Erythroblast (primary cell): ENCODE measurements around the gene LMTK3.

Source experiments
- DNase-seq, 2 experiments: peaks; one replicate each; lab custom pipeline; 2025; lab: John Stamatoyannopoulos, UW
- GATA1 ChIP-seq: IDR thresholded peaks from 2 replicates; pipeline ENCODE4 v1.6.1; 2011; ENCODE audit warnings: low read depth, mild to moderate bottlenecking, control low read depth, low read length, moderate library complexity
- POLR2A ChIP-seq: IDR thresholded peaks from 2 replicates; pipeline ENCODE4 v1.6.1; 2011; ENCODE audit warnings: mild to moderate bottlenecking, low read length

The LMTK3 gene

DNA sequence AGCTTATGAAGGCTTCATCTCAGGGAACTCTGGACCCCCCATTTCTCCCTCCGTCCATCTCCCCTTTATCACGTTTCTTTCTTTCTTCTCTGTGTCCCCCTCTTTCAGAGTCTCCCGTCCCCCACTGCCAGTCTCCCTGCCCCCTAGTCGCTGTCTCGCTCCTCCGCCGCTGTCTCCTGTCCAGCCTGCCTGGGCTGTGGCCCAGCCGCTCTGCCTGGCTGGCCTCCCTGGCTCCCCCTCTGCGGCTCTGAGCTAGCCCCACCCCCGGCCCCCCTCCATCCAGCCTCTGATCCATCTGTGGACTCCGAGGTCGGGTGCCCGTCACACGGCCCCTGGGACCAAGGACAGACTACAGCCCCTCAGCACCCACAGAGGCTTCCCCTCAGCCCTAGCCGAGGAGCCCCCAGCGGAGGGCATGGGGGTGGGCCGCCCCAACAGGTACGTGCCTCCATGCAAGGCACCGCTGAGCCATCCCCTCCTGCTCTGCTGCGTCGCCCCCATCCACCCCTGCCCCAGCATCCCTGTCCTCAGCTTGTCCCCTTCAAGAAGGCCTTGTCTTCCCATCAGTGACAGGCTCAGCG is 57.4 kb downstream of the LMTK3 start:
- DNase-seq: no peak
- TF ChIP-seq GATA1 (no peak), POLR2A (no peak)

DNA sequence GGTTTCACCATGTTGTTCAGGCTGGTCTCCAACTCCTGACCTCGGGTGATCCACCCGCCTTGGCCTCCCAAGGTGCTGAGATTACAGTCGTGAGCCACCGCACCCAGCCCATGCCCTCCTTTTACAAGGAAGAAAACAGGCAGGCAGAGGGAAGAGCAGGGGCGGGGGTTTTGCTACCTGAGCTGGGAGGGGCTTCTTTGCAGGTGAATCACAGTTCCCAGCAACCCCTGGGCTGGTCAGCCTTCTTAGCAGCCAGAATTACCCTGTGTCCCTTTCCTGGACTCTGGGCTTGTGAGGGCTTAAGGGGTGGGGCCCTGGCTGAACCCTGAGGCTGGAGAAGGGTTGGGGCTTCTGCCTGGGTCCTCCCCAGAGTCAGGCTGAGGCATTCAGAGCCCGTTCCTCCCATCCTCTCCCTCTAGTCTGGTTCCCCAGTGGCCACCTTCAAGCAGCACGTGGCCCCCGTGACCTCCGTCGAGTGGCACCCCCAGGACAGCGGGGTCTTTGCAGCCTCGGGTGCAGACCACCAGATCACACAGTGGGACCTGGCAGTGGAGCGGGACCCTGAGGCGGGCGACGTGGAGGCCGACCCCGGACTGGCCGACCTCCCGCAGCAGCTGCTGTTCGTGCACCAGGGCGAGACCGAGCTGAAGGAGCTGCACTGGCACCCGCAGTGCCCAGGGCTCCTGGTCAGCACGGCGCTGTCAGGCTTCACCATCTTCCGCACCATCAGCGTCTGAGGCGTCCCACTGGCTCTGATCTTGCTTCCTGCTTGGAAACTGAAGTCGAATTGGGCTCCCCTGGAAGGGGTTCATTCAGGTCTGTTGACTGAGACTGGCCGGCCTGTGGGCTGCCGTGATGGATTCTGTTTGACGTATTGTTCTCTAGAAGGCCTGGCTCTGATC is 59.1 kb downstream of the LMTK3 start:
- DNase-seq: no peak
- TF ChIP-seq GATA1 (no peak), POLR2A (no peak)

DNA sequence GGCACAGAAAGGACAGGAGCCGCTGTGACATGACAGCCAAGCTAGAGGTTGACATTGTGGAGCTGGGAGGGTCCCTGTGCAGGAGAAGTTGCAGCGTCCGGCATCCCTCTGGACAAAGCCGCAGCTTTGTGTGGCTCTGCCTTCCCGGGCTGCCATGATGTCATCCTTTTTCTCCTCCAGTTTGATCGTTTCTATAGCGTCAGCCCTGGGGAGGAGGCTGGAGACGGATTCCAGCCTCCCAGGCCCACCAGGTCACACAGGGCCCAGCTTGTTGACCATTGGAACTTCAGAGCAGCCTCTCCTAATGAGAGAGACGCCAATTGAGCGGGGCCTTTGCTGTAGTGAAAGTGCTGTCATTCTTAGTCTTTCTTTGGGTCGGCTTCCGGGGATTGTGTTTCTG is 60.0 kb downstream of the LMTK3 start:
- TF ChIP-seq POLR2A: no peak
- TF ChIP-seq GATA1: no peak

DNA sequence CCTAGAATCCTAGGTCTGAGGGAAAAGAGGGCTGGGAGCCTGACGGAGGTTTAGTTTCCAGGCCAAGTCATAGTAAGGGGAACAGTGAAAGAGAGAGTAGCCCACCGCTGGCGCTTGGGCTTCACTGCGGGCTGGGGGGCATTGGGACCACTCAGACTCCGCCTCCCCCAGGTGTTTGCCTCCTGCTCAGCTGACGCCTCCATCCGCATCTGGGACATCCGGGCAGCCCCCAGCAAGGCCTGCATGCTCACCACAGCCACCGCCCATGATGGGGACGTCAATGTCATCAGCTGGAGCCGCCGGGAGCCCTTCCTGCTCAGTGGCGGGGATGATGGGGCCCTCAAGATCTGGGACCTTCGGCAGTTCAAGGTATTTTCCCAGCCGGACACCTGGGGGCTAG is 60.8 kb downstream of the LMTK3 start:
- no peak for TF ChIP-seq POLR2A
- no peak for TF ChIP-seq GATA1
- no peak for DNase-seq

More for the DNA sequence above, 60.0 kb downstream of the LMTK3 start:
- no peak for DNase-seq

DNA sequence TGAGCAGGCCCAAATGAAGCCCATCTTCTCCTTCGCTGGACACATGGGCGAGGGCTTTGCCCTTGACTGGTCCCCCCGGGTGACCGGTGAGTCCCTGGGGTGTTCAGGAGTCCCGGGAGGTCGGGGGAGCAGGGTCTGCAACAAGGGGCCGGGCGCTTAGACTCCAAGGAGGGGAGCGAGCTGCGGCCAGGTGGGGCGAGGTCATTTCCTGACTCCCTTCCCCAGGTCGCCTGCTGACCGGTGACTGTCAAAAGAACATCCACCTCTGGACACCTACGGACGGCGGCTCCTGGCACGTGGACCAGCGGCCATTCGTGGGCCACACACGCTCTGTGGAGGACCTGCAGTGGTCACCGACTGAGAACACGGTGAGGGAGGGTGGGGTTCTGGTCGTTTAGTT is 61.2 kb downstream of the LMTK3 start:
- DNase-seq: no peak
- TF ChIP-seq POLR2A: no peak

DNA sequence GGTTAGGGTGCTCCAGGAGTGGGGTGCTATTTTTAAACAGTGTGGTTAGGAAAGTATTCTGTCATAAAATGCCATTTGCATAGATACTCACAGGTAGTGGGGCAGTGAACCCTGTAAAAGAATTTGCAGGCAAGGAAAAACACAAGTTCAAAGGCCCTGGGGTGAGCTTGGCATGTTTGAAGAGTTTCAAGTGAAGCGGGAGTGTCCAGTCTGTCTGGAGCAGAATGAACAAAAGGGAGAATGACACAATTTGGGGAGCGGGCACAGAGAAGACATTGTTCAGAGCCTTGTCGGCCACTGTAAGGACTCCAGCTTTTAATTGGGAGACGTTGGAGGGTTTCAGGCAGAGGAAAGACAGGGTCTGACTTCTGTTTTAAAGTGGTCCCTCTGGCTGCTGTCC is 63.1 kb downstream of the LMTK3 start:
- no peak for TF ChIP-seq GATA1
- no peak for TF ChIP-seq POLR2A
- DNase-seq: no peak

DNA sequence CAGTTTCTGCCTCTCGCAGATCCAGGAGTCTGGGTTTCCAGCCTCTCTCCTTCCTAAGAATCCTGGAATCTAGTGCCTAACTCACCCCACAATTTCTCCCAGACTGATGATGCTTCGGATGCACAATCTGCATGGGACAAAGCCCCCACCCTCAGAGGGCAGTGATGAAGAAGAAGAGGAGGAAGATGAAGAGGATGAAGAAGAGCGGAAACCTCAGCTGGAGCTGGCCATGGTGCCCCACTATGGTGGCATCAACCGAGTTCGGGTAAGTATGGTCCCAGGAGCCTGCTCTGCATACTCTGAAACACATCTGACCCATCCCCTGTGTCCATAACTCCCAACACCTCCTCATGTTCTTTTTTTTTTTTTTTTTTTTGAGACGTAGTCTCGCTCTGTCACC is 65.1 kb downstream of the LMTK3 start:
- TF ChIP-seq GATA1 (no peak), POLR2A (no peak)
- no peak for DNase-seq

DNA sequence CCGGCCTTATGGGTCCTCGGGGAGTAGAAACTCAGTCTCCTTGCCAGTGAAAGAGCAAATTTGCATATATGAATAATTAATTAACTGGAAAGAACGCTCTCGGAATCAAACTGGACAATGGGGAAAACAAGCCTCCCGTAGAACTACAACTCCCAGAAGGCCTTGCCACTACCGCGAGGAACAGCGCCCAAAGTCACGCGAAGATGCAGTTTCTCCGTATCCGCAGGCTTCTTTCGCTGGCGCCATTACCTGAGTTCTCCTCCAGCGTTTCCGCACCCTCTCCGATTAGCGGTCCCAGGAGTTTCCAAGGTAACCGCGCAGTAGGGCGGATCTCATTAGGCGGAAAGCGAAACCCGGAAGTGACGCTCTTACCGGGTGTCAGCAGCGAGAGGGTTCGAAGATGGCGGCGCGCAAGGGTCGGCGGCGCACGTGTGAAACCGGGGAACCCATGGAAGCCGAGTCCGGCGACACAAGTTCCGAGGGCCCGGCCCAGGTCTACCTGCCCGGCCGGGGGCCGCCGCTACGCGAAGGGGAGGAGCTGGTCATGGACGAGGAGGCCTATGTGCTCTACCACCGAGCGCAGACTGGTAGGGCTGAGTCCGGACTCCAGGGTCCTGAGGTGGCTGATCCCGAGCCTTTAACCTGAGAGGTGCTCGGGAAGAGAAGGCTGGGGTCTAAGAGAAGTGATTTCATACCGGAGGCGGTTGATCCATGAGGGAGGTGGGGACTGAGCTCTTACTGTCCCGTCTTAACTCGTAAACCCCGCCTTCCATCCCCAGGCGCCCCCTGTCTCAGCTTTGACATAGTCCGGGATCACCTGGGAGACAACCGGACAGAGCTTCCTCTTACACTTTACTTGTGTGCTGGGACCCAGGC is 65.8 kb downstream of the LMTK3 start, which contains the start of gene GRWD1:
Gene GRWD1 (plus strand): TSS at position 378 of the 876 bp plus-strand sequence. CDS start 23 bp downstream, at position 401.
- TF ChIP-seq GATA1 (no peak), POLR2A (peak; percentile 61)
- peak; percentile 95 for DNase-seq

DNA sequence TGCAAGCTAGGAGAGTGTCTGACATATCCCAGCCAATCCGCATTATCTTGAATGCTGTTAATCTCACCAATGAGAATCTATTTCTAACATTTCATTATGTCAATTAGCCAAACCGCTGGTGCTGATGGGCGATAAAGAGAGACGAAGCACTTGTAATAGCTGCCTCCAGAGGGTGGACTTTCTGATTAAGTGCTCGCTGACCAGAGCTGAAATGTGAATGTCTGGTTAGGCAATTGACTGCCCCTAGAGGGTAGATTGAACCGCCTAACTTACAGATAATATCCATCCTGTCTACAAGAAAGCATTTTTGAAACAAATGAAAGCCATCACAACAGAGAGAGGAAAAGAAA is 66.4 kb downstream of the LMTK3 start:
- no peak for TF ChIP-seq GATA1
- TF ChIP-seq POLR2A: peak; percentile 61
- DNase-seq: peak; percentile 88 to 95

DNA sequence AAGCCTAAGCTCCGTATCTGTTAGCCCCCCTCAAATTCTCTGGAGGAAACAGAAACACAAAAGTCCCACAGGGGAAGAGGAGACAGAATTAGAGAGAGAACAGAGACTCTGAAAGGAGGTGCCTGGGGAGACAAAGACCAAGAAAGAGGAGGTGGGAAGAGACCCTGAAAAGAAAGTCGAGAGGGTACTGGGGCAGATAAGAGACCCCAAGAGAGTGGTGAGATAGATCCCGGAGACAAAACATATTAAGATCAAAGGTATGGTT is 66.8 kb downstream of the LMTK3 start:
- DNase-seq: no peak
- TF ChIP-seq POLR2A (no peak), GATA1 (no peak)

DNA sequence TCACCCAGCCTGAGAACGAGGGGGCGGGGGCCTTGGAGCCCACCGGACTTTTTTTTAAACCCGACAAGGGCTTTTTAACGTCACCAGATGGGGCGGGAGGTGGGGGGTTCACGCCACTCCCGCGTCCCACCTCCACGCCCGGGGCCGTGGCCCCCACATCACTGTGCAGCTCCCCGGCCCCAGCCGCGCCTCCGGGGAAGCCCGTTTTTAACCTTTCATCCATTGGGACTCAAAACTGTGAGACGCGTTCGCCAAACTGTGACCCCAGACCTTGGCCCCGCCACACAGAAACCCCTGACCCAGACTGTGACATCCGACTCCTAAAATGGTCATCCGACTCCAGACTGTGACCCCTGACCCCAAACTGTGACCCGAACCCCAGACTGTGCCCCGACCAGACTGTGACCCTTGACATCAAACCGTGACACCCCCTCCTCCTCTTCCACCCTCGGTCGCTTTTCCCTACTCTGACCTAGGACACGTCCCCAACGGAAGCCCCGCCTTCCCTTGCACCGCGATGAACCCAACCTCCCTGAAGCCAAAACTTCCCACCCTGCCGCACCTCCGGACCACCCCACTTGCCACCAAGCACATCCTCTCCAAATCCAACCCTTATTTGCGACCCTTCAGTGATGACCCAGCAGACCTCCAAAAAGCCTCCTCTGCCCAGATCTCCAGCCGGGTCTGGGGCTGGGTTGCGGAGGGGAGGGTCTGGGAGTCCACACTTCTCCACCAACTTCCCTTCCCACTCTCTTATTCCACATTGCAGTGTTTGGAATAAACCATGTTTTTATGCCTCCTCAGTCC is 67.3 kb downstream of the LMTK3 start:
- no peak for DNase-seq
- TF ChIP-seq POLR2A (no peak), GATA1 (no peak)

DNA sequence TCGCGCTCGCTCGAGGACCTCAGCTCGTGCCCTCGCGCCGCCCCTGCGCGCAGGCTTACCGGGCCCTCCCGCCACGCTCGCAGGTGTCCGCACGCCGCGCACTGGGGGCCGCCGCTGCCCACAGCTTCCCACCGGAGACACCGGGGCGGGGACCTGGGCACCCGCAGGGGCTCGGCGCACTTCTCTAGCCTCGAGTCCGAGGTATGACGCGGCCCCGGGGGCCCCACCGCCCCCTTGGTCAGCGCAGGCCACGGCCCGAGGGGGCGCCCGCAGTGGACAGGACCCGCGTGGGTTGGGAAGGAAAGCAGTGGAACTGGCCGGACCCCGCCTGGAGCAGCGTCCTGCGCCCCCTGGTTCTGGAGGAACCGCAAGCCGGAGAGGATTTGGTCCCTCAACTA is 67.9 kb downstream of the LMTK3 start:
- DNase-seq: no peak
- no peak for TF ChIP-seq GATA1
- TF ChIP-seq POLR2A: no peak

DNA sequence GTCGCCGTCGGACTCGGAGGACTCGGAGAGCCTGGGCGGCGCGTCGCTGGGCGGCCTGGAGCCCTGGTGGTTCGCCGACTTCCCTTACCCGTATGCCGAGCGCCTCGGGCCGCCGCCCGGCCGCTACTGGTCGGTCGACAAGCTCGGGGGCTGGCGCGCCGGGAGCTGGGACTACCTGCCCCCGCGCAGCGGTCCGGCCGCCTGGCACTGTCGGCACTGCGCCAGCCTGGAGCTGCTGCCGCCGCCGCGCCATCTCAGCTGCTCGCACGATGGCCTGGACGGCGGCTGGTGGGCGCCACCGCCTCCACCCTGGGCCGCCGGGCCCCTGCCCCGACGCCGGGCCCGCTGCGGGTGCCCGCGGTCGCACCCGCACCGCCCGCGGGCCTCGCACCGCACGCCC is 68.4 kb downstream of the LMTK3 start:
- TF ChIP-seq POLR2A: no peak
- no peak for TF ChIP-seq GATA1
- no peak for DNase-seq
